Endometrial microvascular endothelial cells (primary cell): ENCODE measurements around the gene MADD. TPM values are rescaled to one million over a fixed set of nuclear protein-coding genes. Genes with fewer than 3 reads are reported as not detected.
"Not testable (repeated sequence)": the region's sequence is repeated elsewhere in the genome, so short reads cannot be mapped to it uniquely, and the experiment has no call there.

Source experiments
- in situ Hi-C: cut with HindIII; loops from 2 replicates; pipeline ENCODE4 v1.10.0; 2017; ENCODE audit warnings: low sequenced_read_pairs, low pct_unique_long_range_greater_than_20kb; ENCODE audit errors: inconsistent ontology term
- total RNA-seq: library from RNA; depleted of rRNA; stranded (reverse); fragments of >200 nt; gene quantifications from one replicate; pipeline ENCODE4 v1.2.3, GENCODE V29; 2015; ENCODE audit errors: inconsistent ontology term

The MADD gene
- total RNA-seq, 1 donor from 2014 or later: 27.1 TPM

DNA sequence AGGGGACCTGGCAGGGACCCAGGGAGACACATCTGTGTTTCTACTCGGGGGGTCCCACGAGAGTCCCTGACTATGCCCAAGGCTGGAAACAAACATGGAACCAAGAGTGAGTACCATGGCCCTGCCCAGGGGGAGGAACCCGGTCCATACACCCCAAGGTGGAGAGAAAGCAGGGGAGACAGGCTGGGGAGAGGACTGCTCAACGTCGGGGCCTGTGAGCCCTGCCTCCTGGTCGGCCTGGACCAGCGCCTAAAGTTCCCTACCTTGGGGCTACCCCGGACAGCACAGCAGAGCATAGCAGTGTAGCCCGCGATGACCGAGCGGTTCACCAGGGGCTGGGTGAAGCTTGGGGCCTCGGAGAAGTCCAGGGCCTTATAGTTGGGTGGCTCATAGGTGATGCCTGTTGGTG is 62.4 kb downstream of the MADD start:
- in situ Hi-C loops: no loop called here

DNA sequence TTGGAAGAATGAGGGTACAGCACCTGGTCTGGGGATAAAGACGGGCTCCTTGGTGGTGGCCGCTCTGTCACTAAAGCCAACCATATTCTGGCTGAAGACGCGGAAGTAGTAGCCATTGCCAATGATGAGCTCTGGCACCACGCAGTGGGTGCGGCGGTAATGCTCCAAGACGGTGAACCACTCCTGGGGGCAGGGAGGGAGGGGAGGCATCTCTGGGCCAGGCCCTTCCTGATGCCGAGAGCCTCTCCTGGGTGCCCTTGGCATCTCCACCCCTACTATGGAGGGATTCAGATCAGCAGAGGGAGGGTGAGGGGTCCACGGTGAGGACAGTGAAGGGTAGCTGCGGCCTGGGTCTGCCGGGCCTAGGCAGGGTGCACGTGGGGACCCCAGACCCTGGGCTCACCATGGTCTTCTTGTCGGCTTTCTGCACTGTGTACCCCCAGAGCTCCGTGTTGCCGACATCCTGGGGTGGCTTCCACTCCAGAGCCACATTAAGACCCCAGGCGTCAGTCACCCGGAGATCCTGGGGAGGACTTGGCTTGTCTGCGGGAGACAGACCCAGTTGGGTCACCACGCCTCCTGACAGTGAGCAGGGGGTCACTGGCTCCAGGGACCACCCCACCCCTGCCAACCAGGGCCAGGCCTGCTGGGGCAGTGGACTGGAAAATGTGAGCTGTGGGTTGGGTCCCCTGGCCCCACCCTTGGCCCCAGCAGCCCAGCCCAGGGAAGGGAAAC is 63.0 kb downstream of the MADD start:
- in situ Hi-C loops: no loop called here

DNA sequence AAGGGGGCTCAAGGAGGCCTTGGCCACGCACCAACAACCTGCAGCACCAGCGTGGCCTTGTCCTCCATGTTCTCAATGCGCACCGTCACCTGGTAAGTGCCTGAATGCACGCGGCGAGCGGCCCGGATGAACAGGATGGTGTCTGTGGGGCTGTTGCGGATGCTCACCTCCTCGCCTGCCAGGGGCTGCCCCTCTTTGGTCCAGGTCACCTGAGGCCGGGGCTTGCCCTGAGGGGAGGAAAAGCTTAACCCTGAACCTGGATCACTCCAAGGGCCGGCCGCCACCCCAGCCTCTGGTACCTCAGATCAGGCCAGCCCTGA is 63.6 kb downstream of the MADD start:
- in situ Hi-C loops: no loop called here

DNA sequence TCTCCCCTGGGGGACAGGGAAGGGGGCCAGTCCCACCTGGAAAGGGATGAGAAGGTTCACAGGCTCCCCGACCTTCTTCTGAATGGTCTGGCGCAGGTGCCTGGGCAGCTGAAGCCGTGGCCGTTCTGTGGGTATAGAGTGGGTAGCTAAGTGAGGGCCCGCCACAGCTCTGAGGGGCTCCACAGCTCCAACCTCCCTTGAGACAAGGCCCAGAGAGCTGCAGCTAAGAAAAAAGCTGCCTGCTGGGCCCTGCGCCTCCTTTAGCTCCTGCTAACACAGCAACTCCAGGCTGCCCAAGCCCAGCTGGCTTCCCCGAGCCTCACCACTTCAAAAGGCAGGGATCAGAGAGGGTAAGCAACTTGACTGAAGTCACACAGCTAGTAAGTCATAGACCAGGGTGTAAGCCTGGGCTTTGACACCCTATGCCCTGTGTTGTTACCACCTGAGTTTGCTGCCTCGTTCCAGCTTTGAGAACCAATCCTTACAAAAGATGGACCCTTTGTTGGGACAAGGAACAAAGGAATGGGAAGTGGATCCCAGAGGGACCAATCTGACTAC is 64.0 kb downstream of the MADD start:
- in situ Hi-C loops: no loop called here

DNA sequence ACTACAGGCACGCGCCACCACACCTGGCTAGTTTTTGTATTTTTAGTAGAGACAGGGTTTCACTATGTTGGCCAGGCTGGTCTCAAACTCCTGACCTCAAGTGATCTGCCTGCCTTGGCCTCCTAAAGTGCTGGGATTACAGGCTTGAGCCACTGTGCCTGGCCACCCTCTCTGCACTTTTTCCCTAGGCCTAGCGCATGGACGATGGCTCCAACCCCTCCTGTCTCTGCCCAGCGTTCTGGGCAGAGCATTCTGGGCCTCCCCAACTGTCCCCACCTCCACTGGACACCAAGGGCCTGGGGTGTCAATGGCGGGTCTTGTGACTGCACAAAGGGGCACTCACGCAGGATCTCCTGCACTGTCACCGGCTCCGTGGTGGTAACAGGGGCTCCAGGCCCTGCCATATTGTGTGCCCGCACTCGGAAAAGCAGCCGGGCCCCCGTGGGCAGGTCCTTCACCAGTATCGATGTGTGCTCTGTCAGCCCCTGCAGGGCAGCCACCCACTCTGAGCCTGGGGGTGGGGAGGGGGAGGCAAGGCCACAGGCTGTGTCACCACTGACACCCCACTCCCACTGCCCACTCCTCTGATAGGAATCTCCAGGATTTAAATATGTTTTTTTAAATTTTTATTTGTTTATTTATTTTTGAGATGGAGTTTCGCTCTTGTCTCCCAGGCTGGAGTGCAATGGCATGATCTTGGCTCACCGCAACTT is 64.9 kb downstream of the MADD start:
- in situ Hi-C loops: not testable (repeated sequence)

DNA sequence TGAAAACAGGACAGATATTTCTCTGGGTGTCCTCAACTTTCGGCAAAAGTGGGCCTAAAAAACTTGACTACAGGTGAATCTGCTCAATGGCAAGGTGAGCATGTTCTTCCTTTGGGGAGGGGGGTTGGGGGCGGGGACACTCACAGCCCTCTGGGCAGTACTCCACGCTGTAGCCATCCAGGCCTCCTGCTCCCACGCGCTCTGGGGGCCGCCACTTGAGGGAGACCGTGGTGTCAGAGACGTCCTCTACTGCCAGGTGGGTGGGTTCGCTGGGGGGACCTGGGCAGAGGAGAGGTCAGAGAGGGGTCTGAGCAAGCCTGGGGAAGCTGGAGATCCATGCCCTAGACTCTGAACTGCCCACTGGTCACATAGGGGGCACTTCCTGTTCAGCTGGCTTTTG is 65.8 kb downstream of the MADD start:
- in situ Hi-C loops: no loop called here

DNA sequence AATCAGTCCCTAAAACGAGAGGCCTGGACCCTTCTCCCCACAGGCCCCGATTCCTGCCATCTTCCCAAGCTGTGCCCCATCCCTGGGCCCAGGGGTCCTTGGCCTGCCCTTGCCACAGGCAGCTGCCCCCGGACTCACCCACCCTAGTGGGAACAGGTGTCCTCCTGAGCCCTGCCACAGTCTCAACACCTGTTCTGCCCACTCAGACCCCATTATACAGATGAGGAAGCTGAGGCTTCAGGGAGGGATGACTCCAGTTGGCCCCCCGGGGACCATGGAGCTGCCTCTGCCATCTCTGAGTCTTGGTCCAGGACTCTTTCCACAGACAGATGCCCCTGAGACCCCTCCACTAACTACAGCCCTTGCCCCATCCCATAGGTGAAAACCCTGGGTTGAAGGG is 66.7 kb downstream of the MADD start:
- in situ Hi-C loops: no loop called here

DNA sequence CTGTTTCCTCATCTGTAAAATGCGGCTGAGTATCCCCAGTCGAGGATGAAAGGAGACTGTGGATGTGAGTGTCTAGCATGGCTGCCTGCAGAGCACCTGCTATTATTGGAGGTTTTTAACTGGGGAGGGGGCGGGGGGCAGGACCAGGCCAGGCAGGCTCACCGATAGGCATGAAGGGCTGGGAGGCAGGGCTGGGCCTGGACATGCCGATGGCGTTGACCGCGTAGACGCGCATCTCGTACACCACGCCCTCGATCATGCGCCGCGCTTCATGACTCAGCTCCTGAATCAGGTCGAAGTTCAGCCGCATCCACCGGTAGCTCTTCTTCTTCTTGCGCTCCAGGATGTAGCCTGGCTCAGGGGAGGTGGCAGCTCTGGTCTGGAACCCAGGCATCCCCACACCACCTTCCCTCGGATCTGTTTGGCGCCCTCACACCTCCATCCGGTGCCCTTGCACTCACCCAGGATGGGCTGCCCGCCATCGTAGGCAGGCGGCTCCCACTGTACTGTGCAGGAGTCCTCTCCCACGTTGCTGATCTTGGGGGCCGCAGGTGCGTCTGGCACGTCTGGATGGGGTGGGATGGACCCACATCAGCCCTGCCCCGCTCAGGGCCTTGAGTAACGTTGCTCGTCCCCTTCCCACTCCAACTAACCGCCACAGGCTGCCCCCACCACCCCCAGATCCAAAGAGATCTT is 67.4 kb downstream of the MADD start:
- in situ Hi-C loops: no loop called here

DNA sequence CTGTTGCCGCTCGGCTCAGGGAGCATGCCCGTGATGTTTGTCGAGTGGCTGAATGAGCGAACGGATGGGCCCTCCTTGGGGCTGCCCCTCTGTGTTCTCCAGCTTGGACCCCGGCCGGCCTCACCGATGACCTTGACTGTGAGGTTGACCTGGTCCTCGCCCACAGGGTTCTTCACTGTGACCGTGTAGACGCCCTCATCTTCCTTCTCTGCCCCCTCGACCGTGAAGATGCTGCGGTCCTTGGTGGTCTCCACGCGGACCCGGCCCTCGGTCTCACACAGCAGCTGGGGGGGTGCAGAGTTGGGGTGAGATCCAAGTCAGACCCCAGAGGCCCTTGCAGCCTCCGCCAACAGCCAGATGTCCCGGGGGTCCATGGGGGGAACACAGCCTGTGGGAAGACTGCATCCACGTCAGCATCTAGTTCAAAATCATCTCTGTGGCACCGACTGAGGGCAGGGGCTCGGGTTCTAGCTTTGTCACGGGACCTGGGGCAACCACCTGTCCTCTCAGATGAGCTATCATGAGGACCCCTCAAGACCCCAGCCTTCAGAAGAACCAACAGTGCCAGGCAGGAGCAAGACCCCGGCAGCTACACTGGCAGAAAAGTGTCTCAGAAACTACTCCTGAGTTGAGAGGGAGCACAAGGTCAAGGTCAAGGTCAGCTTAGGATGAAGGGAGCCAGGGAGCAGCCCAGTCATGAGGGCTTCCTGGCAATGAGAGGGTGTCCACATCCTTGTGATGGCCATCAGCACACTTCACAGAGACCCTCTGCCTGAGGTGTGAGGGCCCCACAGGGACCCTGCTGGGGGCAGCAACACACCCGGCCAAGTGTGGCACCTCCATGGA is 68.7 kb downstream of the MADD start:
- in situ Hi-C loops: no loop called here

DNA sequence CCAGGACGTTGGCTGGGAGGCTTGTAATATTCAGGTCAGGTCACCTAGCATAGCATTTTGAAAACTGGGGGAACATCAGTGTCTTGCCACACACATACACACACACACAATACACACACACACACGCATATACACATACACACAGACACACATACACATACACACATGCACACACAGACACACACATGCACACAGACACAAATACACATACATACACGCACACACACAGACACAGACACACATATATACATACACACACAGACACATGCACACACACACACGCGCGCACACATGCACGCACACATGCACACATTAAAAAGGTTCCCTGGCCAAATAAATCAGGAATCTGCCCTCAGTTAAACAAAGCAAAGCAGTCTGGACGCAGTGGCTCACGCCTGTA is 70.1 kb downstream of the MADD start:
- in situ Hi-C loops: no loop called here

DNA sequence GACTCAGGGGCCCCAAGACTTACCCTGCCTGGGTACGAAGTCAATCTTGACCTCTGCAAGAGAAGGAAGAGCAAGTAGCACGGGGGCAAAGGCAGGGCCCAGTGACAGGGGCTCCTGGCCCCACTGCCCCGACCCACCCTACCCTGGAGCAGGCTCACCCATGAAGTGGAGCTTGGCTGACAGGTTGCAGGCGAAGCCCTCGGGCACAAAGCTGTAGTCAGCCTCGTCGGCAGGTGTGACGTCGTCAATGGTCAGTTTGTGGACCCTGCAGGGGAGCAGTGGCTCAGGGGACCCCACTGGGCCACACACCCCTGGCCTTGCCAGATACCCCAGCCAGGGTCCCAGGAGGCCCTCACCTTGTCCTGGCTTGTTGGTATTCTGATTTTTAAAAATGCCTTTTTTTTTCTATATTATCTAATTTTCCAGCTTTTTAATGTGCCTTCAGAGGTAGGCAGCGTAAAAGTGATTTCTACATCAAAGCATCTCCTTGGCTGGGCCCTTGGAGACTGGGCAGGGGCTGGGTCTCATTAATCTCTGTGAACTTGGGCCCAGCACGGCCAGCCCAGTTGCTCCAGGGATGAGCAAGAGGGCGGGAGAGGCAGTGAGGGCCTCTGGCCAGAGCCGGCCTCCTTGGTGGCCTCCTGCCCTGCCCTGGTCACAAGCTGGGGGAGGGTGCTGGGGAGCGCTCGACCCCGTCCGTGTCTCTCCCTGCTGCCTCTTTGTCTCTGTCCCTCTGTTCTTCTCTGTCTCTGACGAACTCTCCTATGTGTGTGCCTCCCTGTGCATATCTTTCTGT is 71.2 kb downstream of the MADD start:
- in situ Hi-C loops: no loop called here

DNA sequence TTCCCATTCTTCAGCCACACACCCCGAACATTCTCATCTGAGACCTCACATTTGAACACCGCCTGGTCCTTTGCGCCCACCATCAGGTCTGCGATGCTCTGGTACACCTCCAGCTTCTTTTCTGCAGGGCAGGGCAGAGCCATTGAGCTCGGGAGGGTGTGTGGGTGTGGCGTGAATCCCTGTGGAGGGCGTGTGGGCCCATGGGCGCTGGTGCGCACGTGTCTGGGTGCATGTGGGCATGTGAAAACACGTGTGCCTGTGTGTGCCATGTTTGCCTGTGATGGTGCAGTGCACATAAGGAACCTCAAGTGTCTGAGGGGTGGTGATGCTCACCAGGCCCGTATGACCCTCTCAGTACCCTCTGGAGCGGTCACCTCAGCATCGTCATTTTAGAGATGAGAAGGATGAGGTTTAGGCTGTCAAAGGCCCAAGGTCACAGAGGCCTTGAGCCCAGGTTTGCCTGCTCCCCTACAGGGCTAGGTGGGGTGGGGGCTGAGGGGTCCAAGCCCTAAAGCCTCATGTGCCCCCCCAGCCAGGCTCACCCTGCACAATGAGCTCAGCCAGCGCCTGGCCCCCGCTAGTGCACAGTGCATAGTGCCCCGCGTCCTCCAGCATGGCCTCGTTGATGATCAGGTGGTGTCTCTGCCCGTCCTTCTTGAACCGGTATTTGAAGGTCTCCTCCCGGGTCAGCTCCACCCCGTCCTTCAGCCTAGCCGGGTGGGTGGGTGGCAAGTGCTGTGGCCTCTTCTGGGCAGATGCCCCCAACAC is 72.3 kb downstream of the MADD start:
- in situ Hi-C loops: no loop called here

DNA sequence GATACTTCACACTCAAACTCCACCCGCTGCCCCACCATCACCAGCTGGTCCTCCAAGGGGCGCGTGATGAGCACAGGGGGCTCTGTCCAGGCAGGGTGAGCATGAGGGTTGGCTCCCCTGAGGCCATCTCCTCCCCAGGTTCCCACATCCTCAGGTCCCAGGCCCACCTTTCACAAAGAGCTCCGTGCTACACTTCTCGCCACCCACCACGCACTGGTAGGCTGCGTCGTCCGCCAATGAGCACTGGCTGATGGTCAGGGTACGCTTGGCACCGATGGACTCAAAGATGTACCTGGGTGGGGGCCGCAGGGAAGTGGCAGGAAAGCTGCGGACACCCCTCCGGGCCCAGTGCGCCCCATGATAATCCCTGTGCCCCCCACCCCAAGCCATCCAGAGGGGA is 72.9 kb downstream of the MADD start:
- in situ Hi-C loops: no loop called here

DNA sequence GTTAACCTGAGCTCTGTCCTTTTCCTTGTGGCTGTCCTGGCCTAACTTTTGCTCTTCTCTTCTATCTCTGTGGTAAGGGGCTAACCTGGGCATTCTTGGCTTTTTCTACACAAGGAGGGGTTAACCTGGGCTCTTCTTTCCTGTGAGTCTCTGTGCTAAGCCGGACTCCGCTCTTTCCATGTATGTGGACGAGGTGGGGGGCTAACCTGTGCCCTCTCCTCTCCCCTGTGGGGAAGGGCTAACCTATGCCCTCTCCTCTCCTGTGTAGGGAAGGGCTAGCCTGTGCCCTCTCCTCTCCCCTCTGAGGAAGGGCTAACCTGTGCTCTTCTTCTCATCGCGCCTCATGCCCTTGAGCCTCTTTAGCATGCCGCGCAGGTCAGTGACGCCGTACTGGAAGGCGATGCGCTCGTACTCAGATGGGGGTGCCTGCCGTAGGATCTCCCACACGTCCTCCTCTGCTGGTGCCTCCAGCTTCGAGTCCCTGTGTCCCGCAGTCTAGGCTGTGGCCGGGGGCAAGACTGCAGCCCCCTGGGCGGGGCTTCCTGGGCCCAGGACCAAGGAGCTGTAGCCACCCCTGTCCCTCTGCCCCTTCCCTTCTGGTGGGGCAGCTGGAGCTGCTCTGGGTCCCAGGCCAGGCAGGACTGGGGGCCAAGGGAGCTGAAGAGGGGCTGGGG is 76.1 kb downstream of the MADD start:
- in situ Hi-C loops: no loop called here

DNA sequence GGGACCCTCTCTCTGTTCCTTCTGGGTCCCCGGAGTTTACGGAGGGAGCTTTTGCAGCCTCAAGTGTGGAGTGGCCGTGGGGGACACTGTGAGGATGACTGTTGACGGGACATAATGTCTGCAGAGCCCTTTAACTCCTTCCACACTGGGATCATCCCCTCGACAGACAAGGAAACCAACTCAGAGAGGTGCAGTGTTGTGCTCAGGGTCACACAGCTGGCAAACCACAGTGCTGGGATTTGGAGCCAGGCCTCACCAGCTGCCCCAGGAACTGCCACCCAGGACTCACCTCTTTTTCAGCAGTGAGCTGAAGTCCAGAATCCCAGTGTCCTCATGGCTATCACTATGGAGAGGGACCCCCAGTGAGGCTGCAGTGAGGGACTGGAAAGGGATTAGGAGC is 77.2 kb downstream of the MADD start:
- in situ Hi-C loops: no loop called here

DNA sequence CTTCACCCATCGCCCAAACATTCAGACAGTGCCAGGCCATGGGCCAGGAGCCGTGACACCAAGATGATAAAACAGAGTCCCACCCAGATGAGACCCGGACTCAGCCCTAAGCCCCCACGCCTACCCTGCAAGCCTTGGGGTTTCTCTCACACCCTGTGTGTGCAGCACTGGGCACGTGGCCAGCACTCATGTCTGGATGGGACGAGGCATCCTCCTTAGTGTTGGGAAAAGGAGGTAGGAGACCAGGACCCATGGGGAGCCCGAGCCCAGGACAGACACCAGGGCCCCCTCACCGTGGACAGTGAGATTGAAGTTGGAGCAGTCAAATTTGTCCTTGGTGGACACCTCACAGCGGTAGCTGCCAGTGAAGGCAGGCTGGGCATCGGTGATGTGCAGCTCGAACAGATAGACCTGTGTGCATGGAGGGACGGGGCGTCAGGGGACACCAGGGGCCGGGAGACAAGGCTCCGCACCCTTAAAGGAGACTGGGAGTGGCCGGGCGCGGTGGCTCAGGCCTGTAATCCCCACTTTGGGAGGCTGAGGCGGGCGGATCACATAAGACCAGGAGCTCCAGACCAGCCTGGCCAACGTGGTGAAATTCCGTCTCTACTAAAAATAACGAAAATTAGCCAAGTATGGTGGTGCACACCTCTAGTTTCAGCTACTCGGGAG is 78.3 kb downstream of the MADD start:
- in situ Hi-C loops: no loop called here

DNA sequence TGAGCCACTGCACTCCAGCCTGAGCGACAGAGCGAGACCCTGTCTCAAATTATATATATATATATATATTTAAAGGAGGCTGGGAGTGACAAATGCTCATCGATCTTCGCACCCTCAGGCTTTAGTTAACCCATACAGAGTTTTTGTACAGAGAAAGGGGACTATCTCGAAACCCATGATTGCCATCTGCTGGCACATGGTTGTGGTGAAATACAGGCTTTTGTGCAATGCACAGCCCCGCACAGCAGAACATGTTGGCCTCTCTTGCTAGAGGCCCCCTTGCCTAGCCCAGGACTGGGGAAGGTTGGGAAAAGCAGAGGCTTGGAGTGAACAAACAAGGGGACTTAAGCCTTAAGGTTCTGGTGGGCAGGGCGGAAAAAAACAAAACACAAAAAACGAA is 78.9 kb downstream of the MADD start:
- in situ Hi-C loops: no loop called here
